ENCODE measurements around the gene CTU2. TPM values are rescaled to one million over a fixed set of nuclear protein-coding genes. Genes with fewer than 3 reads are reported as not detected.
"Not testable (repeated sequence)": the region's sequence is repeated elsewhere in the genome, so short reads cannot be mapped to it uniquely, and the experiment has no call there.

CTU2 gene
- total and polyA plus RNA-seq, 9 donors: 0.45 to 36.5 (median 19.5) TPM

GRCh38 chr16:88665570-88665969, 40.7 kb upstream of the CTU2 start:
- H3K4me3 ChIP-seq: no peak overlapping the region
- no peak overlapping the region for H3K27ac ChIP-seq
- H3K27me3 ChIP-seq: no peaks in the 10 kb centered on the region
- no peaks in the 10 kb centered on the region for H3K36me3 ChIP-seq
- H3K4me1 ChIP-seq (ENCODE audit: insufficient read depth): peaks cover 3% of the 10 kb centered on the region
- no peak for TF ChIP-seq POLR2A (IDR thresholded peaks at IDR 0.05)
- no peak for TF ChIP-seq EP300 (IDR thresholded peaks at IDR 0.05)
- no peak for TF ChIP-seq CTCF (IDR thresholded peaks at IDR 0.05)
- no peaks in the 10 kb centered on the region for H3K9me3 ChIP-seq
- intact Hi-C loops (cut with DNase I): no loop called here
- WGBS, 3 donors: 94 to 98% (median 96%) methylated on average over 3 of the region's 3 CpGs
- no peak for DNase-seq

GRCh38 chr16:88667461-88667860, 38.8 kb upstream of the CTU2 start:
- intact Hi-C loops (cut with DNase I): no loop called here
- DNase-seq: no peak
- Histone ChIP-seq H3K27me3 (no peaks in the 10 kb centered on the region), H3K4me1 (ENCODE audit: insufficient read depth) (no peaks in the 10 kb centered on the region), H3K27ac (no peak overlapping the region), H3K9me3 (no peaks in the 10 kb centered on the region), H3K4me3 (no peak overlapping the region), H3K36me3 (no peaks in the 10 kb centered on the region)
- TF ChIP-seq CTCF (IDR thresholded peaks at IDR 0.05) (no peak), EP300 (IDR thresholded peaks at IDR 0.05) (no peak), POLR2A (IDR thresholded peaks at IDR 0.05) (no peak)
- WGBS, 3 donors: 74 to 77% (median 76%) methylated on average over 5 of the region's 5 CpGs

- H3K27me3 ChIP-seq; H3K9me3 ChIP-seq; H3K4me3 ChIP-seq; H3K36me3 ChIP-seq; H3K27ac ChIP-seq; DNase-seq; intact Hi-C loops (cut with DNase I); H3K4me1 ChIP-seq (ENCODE audit: insufficient read depth): not testable (repeated sequence)
- WGBS, 3 donors: 90 to 97% (median 92%) methylated on average over 8 of the region's 8 CpGs
Measured at GRCh38 chr16:88669493-88669892, 36.8 kb upstream of the CTU2 start.

GRCh38 chr16:88669980-88670379, 36.3 kb upstream of the CTU2 start:
- no peak for TF ChIP-seq POLR2A (IDR thresholded peaks at IDR 0.05)
- no peak for TF ChIP-seq CTCF (IDR thresholded peaks at IDR 0.05)
- no peak for TF ChIP-seq EP300 (IDR thresholded peaks at IDR 0.05)
- no peak overlapping the region for H3K27ac ChIP-seq
- H3K36me3 ChIP-seq: no peaks in the 10 kb centered on the region
- no peaks in the 10 kb centered on the region for H3K27me3 ChIP-seq
- no peak for DNase-seq
- WGBS, 3 donors: 77 to 80% (median 77%) methylated on average over 10 of the region's 10 CpGs
- intact Hi-C loops (cut with DNase I): no loop called here
- H3K9me3 ChIP-seq: no peaks in the 10 kb centered on the region
- H3K4me1 ChIP-seq (ENCODE audit: insufficient read depth): no peaks in the 10 kb centered on the region
- no peak overlapping the region for H3K4me3 ChIP-seq

GRCh38 chr16:88671806-88672205, 34.5 kb upstream of the CTU2 start:
- TF ChIP-seq CTCF (IDR thresholded peaks at IDR 0.05): no peak
- intact Hi-C loops (cut with DNase I): no loop called here
- no peaks in the 10 kb centered on the region for H3K36me3 ChIP-seq
- DNase-seq: no peak
- no peak overlapping the region for H3K4me3 ChIP-seq
- H3K27ac ChIP-seq: no peak overlapping the region
- H3K4me1 ChIP-seq (ENCODE audit: insufficient read depth): no peaks in the 10 kb centered on the region
- WGBS, 3 donors: 80 to 86% (median 82%) methylated on average over 23 of the region's 23 CpGs
- no peaks in the 10 kb centered on the region for H3K9me3 ChIP-seq
- H3K27me3 ChIP-seq: no peaks in the 10 kb centered on the region
